Neural progenitor cell (in vitro differentiated cells): ENCODE data around the gene SLC48A1.

Experiments used
- CTCF ChIP-seq: fragments of 200-600 bp; sonication (generic); IDR thresholded peaks from 2 replicates; pipeline ENCODE4 v1.5.1; 2017; ENCODE audit warnings: antibody characterized with exemption, mild to moderate bottlenecking
- EZH2 ChIP-seq: fragments of 200-600 bp; sonication (generic); IDR thresholded peaks from 2 replicates; pipeline ENCODE4 v1.6.1; 2017; ENCODE audit warnings: antibody characterized with exemption, mild to moderate bottlenecking, moderate library complexity
- EZH2phosphoT487 ChIP-seq: fragments of 200-600 bp; sonication (generic); IDR thresholded peaks from 2 replicates; pipeline ENCODE4 v1.6.1; 2017; ENCODE audit warnings: antibody characterized with exemption

GRCh38 chr12:47754881-47755280 lies 18.2 kb upstream of the SLC48A1 start:
- TF ChIP-seq CTCF (no peak), EZH2 (no peak), EZH2phosphoT487 (no peak)
